ENCODE results near the gene RNF8. TPM values are rescaled to one million over a fixed set of nuclear protein-coding genes. Genes with fewer than 3 reads are reported as not detected.
"Not testable (repeated sequence)": the region's sequence is repeated elsewhere in the genome, so short reads cannot be mapped to it uniquely, and the experiment has no call there.

RNF8 gene
- total RNA-seq, 1 donor from 2014 or later = 28.0 TPM

DNA sequence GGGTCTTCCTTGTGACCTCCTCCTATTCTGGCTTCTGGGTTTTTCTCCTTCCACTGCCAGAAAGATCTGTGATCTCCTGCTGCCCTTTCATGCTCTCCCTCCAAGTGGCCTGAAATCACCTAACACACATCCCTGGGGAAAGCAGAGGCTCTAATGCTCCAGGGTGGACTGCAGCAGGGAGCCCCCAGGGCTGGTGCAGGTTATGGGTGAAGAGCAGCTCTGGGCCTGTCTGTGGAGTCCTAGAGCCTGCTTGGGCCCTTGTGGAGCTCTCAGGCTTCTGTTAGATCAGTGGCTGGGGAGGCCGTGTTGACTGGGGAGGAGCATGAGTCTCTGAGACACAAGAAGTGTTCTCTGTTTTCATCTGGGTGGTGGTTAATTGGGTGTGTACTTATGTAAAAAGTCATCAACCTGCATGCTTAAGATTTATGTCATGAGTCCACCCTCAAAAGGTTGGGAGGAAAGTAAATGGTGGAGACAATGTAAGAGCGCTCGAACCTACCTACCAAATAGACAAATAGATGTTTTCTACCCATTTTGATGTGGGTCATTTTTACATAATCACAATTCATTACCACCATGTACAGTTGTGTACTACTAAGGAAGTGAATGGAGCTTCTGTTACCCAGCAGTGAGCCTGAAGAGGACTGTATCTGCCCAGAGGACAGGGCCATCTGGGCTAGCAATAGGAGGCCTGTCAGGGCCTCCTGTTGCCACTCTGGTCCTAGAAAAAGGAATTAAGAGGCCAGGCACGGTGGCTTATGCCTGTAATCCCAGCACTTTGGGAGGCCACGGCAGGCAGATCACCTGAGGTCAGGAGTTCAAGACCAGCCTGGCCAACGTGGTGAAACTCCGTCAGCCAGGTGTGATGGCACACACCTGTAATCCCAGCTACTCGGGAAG, 32.0 kb upstream of the RNF8 start:
- DNase-seq (ENCODE audit: low read depth, low spot score) = no peak

DNA sequence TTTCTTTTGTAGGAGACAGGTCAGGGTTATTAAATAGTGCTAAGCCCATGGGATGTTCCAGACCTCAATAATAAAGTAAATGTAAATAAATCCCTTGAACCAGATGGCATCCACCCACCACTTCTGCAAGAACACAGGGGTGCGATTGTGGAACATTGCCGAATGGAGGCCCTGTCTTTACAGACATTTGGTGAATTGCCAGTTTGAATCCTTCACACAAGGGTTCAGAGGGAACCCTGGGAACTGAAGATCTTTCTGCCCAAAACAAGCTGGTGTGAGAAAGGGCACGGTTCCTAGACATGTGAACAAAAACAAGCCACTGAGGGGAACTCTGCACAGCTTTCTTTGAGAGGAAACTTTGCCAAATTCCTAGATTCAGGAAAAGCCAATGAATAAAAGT, 30.2 kb upstream of the RNF8 start:
- no peak for DNase-seq (ENCODE audit: low read depth, low spot score)

DNA sequence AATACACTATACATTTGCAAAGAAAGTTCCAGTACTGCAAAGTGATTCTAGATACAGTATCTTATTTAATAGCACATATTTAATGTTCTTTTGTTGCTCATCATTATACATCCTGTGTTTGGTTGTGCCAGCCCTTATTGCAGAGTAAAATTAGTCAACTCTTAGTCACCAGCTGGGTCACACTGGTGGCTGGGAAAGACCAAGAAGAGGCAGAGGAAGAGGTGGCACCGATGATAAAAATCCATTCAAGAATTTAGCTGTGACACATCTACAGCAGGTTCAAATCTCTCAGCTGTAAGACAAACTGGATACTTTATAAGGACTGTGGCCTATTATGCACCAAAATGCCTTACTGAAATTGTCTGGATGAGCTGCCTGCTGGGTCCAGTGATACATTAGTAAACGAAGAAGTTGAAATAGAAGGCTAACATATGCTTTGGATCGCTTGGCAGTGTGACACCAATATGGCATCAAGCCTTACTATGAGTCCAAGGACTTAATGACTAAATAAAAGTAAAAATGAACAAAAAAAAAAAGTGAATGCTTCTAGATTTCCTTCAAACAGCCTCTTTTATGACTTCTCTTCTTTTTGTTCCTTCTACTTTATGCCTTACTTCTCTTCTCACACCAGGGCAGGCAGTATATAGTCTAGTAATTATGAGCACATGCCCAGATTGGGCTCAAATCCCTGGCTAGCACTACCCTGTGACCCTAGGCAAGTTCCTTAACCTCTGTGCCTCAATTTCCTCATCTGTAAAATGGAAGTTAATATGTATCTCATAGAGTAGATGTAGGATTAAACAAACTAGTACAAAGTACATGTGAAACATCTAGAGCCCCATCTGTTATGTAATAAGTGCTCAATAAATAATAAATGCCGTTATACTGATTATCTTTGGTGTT, 29.4 kb upstream of the RNF8 start:
- no peak for DNase-seq (ENCODE audit: low read depth, low spot score)

DNA sequence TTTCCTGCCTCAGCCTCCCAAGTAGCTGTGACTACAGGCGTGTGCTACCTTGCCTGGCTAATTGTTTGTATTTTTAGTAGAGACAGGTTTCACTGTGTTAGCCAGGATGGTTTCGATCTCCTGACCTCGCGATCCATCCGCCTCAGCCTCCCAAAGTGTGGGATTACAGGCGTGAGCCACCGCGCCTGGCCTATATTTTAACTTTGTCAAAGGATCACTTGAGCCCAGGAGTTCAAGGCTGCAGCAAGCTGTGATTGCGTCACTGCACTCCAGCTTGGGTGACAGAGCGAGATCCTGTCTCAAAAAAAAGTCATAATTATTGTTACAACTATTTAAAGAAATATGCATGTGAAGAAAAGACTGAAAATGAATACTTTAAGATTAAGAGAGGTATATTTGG, 23.4 kb upstream of the RNF8 start:
- DNase-seq (ENCODE audit: low read depth, low spot score) = not testable (repeated sequence)

DNA sequence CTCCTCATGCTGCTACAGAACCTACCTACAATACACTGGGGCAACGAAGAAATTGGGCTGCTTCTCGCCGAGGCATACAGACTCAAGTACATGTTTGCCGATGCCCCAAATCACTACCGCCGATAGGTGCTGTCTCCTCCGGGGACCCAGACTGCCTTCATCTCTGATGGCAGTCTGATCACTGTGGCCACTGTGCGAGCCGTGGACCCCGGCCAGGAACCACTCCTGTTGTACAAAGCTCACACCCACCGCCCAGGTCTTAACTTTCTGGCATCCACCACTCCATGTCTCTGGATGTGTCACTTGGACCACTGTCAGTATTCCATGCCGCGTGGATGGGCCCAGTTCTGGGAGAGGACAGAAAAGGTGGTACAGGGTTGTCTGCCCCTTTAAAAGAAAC, 22.7 kb upstream of the RNF8 start:
- no peak for DNase-seq (ENCODE audit: low read depth, low spot score)

DNA sequence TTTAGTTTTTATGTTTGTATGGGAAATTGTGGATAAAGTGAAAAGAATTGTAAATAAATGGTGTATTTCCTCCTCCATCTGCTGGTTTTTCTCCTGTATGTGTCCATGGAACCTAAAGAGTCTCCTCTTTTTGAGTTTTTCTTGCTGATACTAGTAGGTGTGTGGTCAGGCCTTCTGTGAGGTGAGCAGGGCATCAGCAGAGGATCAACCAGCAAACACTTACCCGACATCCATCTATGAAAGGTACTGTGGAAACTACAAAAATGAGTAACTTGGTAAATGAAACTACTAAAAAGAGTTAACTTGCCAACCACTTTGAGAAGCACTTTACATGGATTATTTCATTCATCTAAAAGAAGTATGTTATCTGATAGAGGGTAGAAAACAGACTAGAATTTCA, 20.9 kb upstream of the RNF8 start:
- DNase-seq (ENCODE audit: low read depth, low spot score) = no peak

DNA sequence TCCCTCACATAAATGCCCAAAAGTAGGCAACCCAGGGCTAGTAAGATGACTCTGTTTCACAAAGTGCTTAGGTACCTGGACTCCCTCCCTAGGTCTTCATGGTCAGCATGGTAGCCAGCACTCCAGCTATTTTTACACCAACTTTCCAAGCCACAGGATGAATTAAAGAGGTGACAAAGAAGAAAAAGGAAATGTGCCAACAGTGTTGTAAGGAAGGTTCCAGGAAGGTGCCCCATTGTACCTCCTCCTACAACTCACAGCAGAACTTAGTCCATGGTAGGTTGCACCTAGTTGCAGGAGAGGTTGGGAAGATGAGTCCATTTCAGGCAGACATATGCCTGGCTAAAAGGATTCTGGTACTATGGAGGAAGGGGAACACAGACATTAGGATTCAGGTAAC, 19.7 kb upstream of the RNF8 start:
- no peak for DNase-seq (ENCODE audit: low read depth, low spot score)

DNA sequence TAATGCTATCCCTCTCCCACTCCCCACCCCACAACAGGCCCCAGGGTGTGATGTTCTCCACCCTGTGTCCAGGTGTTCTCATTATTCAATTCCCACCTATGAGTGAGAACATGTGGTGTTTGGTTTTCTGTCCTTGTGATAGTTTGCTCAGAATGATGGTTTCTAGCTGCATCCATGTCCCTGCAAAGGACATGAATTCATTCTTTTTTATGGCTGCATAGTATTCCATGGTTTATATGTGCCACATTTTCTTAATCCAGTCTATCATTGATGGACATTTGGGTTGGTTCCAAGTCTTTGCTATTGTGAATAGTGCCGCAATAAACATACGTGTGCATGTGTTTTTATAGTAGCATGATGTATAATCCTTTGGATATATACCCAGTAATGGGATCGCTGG, 15.5 kb upstream of the RNF8 start:
- DNase-seq (ENCODE audit: low read depth, low spot score) = not testable (repeated sequence)

DNA sequence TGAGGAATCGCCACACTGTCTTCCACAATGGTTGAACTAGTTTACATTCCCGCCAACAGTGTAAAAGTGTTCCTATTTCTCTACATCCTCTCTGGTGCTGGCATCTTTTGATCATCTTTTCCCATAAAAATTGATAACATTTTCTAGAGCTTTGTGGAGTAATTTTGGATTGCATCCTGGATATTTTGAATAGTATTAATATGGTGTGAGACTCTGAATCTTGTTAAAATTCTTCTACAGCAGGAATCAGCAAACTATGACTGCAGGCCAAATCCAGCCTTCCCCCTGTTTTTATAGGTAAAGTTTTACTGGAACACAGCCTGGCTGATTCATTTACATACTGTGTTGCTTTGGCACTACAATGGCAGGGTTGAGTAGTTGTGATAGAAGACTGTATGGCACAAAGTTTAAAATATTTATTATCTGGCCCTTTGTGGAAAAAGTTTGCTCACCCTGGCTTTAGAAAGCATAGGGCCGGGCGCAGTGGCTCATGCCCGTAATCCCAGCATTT, 15.0 kb upstream of the RNF8 start:
- no peak for DNase-seq (ENCODE audit: low read depth, low spot score)

DNA sequence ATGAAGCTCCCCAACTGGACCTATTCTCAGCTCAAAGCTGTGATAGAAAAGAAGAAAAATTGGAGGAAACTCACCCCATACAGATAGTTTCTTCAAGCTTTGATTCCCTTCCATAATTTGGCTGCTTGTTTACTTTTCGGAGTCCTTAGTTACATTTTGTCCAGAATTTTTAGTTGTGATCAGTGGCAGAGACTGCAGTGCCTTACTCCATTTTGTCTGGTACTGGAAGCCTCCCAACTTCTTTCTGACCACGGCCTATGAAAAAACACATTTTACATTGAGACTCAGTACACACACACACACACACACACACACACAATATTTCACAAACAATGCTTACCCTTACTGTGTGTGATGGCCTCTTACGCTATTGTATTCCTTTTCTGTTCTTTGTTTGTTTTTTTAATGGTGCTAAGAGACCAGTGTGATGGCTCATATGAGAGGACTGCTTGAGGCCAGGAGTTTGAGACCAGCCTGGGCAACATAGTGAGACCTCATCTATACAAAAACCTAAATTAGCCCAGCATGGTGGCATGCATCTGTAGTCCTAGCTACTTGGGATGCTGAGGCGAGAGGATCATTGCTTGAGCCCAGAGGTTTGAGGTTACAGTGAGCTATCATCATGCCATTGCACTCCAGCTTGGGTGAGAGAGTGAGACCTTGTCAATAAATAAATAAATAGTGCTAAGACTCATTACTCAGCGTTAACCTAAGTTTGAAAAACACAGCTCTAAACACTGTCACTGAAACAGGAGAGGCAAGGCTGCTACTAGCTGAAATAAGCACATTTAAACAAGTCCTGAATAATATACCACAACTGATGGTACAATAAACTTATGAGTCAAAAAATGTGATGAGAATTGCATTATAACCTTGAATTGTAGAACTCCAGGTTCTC, 13.8 kb upstream of the RNF8 start:
- no peak for DNase-seq (ENCODE audit: low read depth, low spot score)

DNA sequence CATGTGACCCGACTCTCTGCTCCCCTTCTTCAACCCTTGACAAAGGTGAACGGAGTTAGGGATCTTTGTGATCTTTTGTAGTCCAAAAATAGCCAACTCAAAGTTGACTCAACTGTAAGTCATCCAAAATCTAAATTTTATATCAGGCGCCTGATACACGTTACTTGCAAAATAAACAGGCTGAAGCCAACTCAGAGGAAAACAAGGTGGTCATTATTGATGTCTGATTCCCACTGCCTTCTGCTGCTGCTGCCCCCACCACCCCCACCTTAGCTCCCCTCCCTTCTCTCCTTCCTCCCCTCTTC, 13.2 kb upstream of the RNF8 start:
- DNase-seq (ENCODE audit: low read depth, low spot score) = no peak

DNA sequence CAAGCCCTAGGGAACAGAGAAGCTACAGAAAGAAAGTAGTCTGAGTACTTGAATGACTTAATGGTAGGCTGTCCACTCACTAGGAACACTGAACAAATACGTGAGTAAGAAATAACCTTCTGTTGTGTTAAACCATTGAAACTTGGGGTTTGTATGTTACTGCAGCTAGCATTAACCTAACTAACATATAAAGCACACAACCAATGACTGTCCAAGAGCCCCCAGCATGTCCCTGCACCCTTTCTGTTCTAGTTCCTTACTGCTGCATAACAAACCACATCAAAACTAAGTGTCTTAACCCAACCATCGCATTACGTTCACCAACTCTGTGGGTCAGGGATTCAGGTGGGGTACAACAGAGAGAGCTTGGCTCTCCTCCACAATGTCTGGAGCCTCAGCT, 10.5 kb upstream of the RNF8 start:
- DNase-seq (ENCODE audit: low read depth, low spot score) = no peak

DNA sequence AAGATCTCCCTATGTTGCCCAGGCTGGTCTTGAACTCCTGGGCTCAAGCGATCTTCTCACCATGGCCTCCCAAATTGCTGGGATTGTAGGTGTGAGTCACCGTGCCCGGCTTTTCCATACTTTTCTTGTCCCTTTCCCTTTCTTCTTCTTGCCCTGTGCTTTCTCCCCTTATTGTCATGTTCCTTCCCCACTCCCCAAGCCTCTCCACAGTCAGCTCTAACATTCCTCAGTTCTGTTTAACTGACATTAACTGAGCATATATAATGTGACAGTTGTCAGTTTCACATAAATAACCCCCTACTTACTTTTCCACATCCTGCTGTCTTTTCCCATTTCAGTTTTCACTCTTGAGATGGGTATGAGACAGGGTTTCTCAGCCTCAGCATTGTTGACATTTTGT, 9.5 kb upstream of the RNF8 start:
- no peak for DNase-seq (ENCODE audit: low read depth, low spot score)

DNA sequence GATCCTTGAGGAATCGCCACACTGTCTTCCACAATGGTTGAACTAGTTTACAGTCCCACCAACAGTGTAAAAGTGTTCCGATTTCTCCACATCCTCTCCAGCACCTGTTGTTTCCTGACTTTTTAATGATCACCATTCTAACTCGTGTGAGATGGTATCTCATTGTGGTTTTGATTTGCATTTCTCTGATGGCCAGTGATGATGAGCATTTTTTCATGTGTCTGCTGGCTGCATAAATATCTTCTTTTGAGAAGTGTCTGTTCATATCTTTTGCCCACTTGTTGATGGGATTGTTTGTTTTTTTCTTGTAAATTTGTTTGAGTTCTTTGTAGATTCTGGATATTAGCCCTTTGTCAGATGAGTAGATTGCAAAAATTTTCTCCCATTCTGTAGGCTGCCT, 8.0 kb upstream of the RNF8 start:
- DNase-seq (ENCODE audit: low read depth, low spot score) = not testable (repeated sequence)

DNA sequence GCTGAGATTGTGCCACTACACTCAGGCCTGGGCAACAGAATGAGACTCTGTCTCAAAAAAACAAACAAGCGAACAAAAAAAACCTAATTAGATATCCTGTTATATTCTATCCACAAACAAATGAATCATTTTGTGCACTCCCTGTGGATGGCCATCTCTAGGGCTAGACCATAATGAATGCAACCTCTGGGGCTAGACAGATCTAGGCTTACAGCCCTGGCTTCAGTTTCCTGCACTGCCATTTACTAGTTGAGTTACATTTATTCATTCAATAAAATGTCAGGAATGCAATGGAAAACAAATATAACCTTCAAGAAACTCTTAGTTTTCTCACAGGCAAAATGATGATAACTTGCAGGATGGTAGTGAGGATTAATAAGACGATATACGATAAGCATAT, 6.6 kb upstream of the RNF8 start:
- no peak for DNase-seq (ENCODE audit: low read depth, low spot score)

DNA sequence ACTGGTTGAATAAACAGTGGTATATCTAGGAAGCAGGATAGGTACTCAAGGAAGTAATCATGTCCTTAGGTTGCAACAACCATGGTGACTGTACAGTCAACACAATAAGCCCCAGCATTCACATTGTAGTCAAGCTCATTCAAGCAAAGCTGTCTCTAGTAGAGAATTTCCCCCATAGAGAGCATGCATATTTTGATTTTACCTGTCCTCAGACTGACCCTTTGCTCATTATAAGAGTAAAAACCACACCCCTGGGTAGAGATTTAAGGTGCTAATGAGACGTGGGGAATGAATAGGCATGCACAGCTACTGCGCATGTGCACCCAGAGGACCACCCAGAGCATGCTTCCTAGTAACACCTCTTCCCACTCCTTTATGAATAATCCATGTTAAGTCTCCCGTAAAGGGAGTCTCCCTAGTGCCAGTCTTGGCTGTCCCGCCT, 6.1 kb upstream of the RNF8 start:
- no peak for DNase-seq (ENCODE audit: low read depth, low spot score)

DNA sequence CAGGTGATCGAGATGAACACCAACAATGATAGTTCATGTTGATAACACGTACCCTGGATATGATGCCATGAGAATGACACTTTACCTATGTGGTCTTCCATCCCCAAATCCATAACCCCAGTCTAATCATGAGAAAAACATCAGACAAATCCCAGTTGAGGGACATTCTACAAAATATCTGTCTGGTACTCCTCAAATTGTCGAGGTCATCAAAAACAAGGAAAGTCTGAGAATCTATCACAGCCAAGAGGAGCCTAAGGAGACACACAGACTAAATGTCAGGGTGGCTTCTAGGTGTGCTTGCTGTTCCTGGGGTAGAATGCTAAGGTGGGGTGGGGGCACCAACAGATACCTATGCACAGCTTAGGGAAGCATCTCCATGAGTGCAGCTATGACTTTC, 2.8 kb upstream of the RNF8 start:
- no peak for DNase-seq (ENCODE audit: low read depth, low spot score)

DNA sequence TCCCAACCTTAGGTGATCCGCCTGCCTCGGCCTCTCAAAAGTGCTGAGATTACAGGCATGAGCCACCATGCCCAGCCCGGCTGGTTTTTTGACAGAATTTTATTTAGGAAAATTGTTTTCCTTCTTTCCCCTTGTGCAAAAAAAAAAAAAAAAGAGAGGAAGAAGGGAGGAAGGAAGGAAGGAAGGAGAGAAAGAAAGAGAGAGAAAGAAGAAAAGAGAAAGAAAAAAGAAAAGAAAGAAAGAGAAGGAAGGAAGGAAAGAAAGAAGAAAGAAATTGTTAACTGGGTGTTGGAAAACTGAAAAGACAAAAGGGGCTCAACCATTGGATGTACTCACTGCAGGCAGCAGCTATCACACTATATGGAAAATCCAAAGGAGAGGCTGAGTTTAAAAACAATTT, 1.4 kb upstream of the RNF8 start:
- DNase-seq (ENCODE audit: low read depth, low spot score) = no peak

DNA sequence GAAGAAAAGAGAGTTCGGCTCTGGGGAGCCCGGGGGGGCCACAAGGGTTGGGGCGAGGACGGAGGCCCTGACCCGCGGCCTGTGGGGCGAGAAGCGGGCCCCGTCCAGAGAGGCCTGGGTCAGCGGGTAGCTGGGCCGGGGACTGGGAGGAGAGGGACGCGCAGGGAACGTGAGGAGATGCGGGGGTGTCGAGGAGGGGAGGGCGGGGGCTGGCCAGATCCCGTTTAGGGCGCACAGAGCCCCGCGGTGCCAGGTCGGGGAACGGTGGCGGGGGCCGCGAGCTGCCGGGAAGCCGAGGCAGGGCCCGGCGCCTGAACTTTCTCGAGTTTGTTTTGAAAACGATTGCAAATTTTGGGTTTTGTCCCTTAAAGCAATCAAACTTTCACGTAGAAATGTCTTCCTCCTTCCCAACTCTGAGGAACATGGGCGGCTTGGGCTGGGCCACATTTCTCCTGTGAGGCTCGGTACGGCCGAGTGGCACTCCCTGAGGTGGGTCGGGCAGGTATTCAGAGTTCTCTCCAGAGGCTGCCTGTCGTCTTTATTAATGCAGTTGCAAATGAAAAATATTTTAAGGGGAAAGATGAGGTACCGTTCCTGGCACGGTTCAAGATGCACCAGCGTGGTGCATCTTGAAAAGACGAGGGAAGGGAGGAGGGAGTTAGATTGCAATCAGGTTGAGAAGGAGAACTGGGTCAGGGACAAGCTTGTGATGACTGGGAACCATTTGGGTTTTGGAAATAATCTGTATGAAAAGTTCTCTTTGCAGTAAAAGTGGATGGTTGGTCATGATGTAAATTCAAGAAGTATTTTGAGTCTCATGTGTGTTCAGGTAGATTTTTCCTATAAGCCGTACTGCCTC, 972 bp downstream of the RNF8 start:
- no peak for DNase-seq (ENCODE audit: low read depth, low spot score)

DNA sequence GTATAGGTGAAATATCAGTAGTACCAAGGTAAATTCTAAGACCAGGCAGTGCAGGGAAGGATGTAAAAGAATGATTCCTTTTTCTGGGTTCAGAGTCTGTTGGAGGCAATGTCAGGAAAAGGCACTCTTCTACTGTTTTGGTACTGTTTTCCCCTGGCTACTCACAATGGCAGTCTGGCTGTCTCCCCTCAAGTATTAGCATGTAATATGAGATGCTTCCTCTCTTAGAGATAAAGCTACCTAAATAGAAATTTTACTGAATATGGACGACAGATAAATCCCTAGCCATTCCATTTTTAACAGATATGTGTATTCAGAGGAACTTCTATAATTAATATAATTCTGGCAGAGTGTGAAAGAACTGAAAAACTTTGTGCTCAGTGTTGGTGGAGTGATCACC, 3.5 kb downstream of the RNF8 start:
- no peak for DNase-seq (ENCODE audit: low read depth, low spot score)

DNA sequence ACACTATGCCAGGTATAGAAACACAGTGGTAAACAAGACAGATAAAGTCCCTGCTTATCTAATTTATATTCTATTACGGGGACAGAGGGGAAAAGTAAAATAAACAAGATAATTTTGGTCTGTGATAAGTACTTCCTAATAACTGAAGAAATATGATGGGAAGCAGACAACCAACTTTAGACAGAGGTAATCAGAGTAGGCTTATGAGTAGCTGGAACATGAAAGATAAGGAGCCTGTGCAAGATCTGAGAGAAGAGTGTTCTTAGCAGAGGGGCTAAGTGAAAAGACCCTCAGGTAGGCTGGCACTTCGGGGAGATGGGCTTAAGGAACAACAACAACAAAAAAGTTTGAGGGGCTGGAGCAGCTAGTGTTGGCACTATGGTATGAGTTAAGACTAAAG, 4.1 kb downstream of the RNF8 start:
- no peak for DNase-seq (ENCODE audit: low read depth, low spot score)

Measured in pulmonary artery endothelial cell (primary cell).